ENCODE results near the gene CFAP210. TPM values are rescaled to one million over a fixed set of nuclear protein-coding genes. Genes with fewer than 3 reads are reported as not detected.

Gene CFAP210
- total and polyA plus RNA-seq, 9 of the 15 experiments (the other 6 are each of a cell fraction or from before 2014, with no cell fraction given), result 0.75 to 3.6 (median 1.3) TPM

- TF ChIP-seq TFAP4 (CRISPR knock-in tag; IDR thresholded peaks at IDR 0.05; ENCODE audit: borderline replicate concordance) (peak; percentile 39; the same call in 1 of the 2 replicates), HLTF (IDR thresholded peaks at IDR 0.05) (no peak), GMEB1 (CRISPR knock-in tag; IDR thresholded peaks at IDR 0.05) (no peak), ZNF644 (tag; IDR thresholded peaks at IDR 0.05; ENCODE audit: low read depth) (no peak), RB1 (IDR thresholded peaks at IDR 0.05; ENCODE audit: low read depth) (peak; percentile 73; the same call in 1 of the 2 replicates), KDM4B (IDR thresholded peaks at IDR 0.05; ENCODE audit: borderline replicate concordance in 2 of 2, low read depth in 1 of 2) (0 out of 4 replicates have a peak, but pooled peaks of 1 of the 2 experiments have one; percentile 43)
Observed at GRCh38 chr2:169734169-169734847, 40.1 kb upstream of the CFAP210 start (continued).
